ENCODE results near the gene ZC3H18.

The ZC3H18 gene

DNA sequence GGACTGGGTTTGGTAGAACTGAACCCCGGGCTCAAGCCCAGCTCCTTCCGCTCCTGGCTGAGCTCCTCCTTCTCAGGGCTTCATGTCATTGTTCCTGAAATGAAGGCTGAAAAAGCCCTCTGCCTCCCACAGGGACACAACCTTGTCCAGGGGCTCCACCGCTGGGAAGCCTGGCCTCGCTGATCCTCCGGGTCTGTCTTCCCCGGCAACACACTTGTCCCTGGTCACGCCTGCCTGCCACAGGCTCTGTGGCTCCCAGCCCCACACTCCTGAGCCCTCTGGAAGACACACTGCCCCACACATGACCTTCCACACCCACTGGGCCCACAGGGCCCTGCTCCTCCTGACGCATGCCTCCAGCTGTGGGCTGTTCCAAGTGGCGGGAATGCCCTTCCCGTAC, 18.0 kb upstream of the ZC3H18 start:
- no peak for DNase-seq

DNA sequence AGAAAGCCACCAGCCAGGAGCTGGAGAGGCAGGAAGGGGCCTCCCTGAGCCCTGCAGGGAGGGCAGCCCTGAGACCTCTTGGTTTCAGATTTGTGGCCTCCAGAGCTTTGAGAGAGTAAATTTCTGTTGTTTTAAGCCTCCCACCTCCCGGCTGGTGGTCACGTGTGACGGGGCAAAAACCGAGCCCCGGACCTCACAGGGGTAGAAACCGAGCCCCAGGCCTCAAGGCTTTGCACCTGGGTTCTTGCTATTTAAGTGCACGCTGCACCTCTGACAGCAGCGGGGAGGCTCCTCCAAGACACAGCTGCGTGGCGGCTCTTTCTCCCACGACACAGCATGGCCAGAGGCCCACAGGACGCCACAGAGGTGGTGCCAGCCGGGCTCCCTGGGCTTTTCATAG, 17.4 kb upstream of the ZC3H18 start:
- no peak for DNase-seq

DNA sequence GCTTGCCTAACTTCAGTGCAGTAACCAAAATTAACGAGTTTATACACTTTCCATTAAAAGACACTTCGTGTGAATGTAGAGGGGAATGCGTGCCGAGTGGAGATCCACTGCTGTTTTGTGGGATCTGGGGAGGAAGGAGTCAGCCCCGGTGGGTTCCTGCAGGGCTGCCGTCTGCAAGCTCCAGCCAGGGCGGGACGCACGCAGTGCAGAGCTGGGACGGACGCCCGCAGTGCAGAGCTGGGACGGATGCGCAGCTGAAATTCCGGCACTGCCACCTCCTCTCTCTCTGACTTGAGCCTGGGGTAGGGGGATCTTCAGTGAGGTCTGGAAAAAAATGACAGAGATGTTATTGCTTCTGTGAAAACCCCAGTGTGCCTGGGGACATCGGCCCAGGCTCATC, 16.5 kb upstream of the ZC3H18 start:
- DNase-seq = no peak

DNA sequence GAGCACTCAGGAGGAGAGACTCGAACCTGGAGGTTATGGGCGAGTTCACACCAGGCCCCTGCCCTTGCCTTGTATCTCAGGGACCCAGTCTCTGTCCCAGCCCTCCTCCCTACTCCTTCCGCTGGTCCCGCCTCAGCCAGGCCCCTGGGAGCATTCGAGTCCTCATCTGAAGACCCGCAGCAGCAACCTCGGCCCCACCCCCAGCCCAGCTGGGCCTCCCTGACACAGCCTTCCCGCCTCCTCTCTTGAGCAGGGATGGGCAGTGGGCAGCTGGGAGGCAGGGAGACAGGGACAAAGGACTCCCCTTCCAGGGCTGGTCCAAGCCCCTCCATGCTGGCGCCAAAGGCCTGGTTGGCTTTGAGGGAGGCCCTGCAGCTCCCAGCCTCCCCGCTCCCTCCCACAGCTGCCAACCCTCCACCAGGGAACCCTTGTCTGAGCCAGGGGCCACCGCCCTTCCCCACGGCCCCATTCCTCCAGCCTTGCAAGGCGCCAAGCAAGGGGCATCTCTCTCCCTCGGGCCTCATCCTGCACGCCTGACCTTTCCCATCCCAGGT, 15.4 kb upstream of the ZC3H18 start:
- DNase-seq = no peak

DNA sequence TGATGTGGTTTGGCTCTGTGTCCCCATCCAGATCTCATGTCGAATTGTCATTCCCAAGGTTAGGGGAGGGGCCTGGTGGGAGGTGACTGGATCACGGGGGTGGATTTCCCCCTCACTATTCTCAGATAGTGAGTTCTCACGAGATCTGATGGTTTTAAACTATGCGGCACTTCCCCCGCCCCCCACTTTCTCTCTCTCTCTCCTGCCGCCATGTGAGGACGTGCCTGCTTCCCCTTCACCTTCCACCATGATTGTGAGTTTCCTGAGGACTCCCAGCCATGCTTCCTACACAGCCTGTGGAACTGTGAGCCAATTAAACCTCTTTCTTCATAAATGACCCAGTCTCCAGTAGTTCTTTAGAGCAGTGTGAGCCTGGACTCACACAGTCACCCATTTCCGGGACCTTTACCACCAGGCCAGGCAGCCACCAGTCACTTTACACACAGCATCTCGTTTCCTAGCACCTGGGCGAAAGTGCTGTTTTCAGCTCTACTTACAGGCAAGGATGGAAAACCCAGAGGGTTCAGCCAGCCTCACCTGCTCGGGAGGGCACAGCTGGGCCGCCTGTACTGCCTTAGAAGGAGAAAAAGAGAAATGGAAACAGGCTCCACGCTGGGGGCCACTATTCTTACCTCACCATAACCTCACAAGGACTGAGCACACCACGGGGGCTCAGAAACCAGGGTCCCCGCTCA, 13.8 kb upstream of the ZC3H18 start:
- no peak for DNase-seq

DNA sequence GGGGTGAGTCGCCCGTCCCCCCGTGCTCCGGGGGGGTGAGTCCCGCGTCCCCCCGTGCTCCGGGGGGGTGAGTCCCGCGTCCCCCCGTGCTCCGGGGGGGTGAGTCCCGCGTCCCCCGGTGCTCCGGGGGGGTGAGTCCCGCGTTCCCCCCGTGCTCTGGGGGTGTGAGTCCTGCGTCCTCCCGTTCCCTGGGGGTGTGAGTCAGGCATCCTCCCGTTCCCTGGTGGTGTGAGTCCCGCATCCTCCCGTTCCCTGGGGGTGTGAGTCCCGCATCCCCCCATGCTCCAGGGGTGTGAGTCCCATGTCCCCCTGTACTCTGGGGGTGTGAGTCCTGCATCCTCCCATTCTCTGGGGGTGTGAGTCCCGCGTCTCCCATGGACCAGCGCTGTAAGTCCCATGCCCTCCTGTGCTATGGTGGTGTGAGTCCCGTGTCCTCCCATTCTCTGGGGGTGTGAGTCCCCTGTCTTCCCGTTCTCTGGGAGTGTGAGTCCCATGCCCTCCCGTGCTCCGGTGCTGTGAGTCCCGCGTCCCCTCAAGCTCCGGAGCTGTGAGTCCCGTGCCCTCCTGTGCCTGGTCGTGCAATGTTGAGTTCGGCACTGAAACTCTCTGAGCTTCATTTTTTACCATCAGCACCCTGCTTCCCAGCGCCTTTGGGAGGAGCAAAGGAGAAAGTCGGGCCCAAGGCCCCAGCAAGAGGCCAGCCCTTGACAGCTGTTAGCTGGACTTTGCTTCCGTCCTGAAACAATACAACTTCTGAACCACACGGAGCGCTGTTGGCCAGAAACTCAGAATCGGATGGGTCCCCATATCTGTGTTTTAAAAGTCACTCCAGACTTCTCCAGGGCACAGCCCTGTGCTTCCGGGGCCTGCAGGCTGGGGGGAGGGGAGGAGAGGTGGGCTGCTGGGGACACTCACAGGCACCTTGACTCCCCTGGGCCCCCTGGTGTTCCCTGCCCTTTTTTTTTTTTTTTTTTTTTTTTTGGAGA, 11.5 kb upstream of the ZC3H18 start:
- peak; percentile 45 for DNase-seq

DNA sequence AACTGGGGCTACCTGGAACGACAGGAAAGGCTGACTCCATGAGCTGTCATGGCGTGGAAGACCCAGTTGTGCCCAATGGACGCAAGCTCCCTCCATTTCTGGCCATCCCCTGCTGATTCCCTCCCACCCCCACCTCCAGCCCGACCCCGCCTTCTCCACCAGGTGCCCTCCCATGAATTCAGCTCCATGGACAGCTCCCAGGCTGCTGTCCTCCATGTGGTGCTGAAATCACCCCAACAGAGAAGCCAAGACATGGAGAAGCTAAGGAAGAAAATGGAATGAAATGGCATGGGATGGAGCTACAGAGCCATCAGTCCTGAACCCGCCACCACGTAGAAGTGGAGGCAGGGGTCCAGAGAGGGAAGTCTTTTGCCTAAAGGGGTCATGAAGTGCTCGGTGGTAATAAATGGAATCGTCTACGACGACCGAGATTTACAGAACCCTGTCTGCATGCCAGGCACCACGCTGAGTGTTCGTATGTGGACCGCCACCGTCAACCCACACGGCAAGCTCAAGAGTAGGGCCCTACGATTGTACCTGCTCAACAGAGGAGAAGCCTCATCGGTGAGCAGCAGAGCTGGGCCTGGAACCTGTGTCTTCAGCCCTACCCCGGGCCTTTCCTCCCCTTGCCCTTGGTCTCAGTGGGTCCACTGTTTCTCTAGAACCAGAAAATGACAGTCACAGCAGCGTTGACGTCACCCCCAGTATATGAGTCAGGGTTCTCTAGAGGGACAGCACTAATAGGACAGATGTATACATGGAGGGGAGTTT, 9.3 kb upstream of the ZC3H18 start:
- DNase-seq = no peak

DNA sequence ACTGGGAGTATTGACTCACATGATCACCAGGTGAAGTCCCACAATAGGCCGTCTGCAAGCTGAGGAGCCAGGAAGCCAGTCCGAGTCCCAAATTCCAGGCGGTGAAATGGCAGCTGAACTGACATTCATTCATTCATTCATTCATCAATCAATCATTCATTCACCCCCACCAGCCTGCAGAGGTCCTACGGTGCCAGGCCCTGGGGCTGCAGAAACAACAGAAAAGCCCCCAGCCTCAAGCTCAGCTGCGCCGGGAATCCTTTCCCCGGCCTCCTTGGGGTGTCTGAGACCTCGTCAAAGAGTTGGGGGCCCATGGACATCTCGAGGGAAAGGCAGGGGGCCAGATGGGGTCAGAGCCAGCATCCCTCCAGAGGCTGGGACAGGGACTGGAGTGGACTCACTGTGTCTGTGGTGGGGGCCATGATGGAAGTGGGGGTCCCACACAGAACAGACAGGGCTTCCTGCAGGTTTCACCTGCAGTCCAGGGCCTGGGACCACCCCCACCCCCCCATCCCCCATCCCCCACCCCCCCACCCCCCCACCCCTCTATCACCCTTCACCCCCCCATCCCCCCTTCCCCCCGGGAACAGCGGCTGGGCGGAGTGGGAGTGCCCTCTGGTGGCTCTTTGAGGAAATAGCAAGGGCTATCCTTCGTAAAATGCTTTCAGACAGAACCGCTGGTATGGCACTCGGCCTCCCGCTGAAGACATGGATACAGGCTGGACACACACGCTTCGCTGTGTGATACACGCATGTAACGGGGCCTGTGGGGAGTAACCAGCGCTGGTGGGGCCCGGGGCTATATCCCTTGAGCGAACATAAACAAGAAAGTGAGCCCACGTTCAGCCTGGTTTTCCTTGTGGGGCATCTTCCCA, 8.5 kb upstream of the ZC3H18 start:
- peak; percentile 1 for DNase-seq

DNA sequence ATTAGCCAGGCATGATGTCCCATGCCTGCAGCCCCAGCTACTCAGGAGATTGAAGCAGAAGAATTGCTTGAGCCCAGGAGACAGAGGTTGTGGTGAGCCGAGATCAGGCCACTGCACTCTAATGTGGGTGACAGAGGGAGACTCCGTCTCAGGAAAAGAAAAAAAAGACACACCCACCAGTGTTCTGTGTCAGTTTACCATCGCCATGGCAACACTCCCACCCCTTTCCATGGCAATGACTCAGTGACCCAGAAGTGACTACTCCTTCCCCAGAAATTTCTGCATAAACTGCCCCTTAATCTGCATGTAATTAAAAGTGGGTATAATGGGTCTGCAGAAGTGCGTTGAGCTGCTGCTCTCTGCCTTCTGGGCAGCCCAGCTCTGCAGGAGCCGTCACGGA, 4.0 kb upstream of the ZC3H18 start:
- no peak for DNase-seq

DNA sequence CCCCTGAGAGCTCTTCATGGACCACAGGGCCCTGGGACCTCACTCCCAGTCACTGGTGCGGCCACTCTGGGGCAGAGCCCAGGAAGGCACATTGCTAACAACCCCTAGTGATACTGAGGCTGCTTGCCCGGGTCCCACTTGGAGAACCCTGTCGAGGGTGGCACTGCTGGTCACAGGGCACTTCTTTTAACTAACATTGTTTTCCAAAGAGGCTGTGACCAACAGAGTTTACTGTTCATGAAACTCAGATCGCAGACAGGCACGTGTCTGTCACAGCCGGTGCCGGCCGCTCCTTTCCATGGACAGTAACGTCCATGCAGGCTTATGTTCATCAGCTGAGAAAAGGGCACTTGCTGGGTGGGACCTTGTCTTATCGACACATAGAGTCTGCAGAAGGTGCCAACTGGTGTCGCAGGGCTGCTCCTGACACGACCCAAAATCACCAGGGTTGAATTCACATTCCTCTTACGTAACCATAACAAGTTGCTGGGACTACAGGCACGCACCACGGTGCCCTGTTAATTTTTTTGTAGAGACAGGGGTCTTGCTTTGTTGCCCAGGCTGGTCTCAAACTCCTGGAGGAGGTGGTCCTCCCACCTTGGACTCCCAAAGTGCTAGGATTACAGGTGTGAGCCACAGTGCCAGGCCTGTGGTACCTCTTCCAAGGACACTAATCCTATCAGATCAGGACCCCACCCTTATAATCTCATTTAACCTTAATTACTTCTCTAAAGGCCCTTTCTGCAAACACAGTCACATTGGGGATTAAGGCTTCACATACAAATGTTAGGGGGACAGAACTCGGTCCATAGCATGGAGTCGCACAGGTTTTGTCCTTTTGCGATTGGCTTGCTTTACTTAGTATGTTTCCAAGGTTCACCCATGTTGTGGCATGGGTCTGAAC, 1.2 kb upstream of the ZC3H18 start:
- no peak for DNase-seq

DNA sequence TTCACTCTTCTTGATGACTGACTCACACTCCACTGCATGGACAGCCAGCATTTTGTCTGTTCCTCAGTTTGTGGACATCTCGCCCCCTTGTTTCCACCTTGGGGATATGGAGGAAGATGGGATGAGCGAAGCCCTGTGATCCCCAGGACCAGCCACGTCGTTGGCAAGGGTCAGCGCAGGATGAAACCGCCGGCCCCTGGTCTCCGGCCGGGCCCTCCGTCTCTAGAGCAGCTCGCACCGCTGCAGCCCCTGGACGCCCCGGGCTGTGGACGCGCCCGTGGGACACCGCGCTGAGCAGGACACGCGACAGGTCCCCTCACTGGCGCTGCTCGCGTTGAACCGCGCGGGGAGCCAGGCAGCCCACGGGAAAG, 604 bp upstream of the ZC3H18 start:
- DNase-seq = no peak

DNA sequence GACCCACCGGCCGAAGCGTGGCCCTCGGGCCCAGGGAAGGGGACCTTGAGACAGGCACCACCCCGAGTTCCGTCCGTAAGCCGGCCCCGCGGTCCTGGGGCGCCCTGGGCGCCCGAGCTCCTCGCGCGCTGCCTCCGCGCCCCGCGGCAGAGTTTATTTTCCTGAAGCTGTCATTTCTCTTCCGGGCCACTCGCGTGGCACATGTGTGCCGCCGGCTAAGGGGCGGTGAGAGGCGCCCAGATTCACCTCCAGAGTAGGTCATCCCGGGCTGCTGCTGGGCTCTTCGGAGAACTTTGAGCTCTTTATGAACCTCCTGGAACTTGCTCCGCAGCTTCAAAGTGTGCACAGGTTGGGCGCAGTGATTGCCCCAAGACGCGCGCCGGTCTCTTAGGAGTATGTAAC, 489 bp downstream of the ZC3H18 start:
- DNase-seq = no peak

DNA sequence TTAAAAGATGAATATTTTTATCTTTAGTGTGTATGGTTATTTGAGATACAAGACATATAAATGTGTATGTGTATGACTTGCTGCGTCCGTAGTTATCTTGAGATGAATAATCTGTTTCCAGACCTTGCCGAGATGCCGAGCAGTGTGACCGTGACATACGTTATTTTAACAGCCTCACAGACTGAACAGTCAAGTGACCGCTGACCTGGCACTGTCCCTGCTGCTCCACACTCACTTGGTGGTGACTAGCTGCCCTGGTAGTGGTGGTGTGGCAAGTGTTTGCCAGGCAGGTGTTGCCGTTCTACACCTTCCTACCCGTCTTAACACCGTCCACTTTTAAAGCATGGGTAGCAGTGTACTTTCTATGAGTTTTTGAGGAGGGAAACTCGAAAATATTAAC, 5.0 kb downstream of the ZC3H18 start:
- DNase-seq = no peak

DNA sequence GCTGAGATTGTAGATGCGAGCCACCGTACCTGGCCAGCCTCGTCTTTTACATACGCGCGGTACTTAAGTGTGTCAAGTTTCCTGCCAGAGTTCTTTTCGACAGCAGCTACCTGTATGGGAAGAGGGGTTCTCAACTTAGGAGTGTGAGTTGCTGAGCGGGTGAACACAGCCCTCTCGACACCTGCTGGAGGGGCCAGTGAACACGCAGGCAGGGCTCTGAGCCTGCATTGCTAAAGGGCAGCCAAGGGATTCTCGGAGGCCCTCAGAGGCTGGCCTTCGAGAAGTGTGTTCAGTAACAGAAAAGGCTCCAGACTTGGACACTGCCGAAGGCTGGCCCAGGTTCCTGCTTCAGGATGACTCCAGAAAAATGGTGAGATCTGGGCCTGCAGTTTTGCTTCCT, 6.1 kb downstream of the ZC3H18 start:
- no peak for DNase-seq

DNA sequence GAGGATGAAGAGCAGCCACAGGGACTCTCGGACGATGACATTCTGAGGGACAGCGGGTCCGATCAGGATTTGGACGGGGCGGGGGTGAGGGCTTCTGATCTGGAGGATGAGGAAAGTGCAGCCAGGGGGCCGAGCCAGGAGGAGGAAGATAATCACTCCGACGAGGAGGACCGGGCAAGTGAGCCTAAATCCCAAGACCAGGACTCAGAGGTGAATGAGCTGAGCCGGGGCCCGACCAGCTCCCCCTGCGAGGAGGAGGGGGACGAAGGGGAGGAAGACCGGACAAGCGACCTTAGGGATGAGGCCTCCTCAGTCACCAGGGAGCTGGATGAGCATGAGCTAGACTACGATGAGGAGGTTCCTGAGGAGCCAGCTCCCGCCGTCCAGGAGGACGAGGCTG, 7.0 kb downstream of the ZC3H18 start:
- DNase-seq = no peak

DNA sequence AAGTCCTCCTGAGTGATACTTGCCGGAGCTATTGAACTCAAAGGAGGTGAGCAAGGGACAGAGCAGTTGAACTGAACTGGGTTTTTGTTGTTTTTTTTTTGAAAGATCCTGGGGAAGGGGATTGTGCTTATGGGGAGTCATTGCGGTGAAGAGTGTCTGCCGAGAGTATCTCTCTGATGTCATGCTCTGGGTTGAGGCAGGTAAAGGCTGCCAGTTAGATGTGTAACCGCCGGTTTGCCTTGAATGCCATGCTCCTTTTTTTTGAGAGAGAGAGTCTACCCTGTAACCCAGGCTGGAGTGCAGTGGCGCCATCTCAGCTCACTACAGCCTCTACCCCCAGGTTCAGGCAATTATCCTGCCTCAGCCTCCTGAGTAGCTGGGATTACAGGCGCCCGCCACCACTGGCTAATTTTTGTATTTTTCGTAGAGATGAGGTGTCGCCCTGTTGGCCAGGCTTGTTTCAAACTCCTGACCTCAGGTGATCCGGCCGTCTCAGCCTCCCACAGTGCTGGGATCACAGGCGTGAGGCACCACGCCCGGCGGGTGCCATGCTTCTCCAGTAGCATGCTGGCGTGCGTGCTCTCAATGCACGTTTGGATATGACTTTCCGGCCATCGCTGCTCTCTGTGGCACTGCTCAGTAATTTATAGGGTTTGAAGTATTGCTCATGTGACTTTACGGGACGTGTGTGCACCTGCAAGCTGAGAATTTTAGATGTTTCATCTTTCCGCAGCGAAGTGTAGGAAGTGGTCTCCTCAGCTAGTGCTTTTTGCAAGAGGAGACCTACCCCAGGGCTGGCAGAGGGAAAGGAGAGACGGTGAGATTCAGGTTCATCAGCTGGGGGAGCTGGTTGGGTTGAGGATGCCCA, 8.5 kb downstream of the ZC3H18 start:
- DNase-seq = no peak

DNA sequence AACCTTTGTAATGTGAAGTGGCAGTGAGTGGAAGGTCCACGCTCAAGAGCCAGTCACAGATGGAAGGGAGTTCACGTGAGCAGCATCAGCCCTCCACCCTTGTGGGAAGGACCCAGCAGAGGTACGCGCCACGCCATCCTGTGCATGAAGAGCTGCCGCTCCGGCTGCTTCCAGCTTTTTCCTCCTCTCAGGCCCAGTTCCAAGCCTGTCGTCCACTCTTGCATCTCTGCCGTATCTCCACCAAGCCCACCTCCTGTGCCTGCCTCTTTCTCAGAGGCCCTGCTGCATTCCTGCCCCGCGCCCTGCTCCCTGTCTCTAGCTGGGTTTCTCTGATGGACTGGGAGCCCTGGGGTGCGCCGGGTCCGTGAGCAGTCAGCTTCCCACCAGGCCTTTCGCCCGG, 10.2 kb downstream of the ZC3H18 start:
- no peak for DNase-seq

DNA sequence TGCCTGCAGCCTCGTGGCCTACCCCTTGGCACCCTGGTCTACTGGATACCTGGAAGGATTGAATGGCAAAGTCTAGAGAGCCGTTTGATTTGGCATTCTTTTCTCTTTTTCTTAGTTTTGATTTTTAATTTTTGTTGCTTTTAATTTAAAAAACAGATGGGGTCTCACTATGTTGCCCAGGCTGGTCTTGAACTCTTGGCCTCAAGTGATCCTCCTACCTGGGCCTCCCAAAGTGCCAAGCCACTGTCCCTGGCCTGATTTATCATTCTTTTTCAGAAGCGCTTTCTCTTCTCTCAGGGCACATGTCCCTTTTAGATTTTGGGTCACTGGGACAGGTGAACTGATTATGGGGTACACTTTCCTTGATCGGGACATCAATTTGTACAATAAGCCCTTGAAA, 10.8 kb downstream of the ZC3H18 start:
- DNase-seq = no peak

DNA sequence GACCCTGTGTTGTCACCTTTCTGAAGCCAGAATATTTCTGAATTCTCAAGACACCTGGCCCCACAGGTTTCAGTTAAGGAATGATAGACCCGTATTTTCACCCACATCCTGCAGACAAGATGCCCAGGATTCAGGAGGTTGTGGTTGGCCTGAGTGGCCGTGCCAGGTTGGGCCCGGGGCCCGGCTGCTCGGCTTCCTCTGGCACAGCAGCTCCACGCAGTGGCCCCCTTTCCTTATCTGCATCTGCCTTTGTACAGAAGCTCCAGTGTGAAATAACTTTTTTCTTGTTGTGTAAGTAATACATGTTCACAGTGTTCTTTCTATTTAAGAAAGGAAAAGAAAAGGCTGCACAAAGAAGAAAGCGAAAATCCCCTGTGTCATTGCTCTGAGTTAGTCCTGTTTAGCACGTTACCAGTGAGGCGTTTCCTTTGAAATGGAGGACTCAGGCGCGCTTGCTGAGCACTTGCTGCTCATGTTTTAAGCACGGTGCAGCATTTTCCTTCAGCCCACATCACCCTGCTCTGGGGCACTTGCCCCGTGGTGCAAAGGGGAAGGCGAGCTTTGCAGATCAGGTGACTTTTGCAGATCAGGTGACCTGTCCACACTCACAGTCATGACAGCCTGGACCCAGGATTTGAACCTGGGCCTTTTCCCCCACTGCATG, 12.8 kb downstream of the ZC3H18 start:
- DNase-seq = no peak

DNA sequence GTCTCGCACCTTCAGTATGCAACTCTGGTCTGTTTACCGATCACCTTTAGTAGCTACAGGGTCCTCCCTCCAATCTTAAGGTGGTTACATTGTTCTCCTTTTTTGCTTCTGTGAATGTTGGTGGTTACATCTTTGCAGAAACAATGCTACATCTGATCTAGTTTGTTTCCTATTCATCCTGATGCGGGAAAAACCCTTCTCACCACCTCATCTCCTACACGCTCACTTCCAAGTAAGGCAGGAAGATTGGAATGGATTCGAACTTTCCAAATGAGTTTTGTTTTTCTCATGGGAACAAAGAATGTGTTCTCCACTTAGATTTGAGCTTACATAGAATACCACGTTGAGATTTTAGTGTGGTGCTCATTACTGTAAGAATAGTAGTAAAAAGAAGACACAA, 14.5 kb downstream of the ZC3H18 start:
- no peak for DNase-seq

Data from NCI-H1105 (cell line).